GM10266 (cell line): ENCODE results near the gene AHRR.

Experiments
- DNase-seq: peaks from one replicate; pipeline ENCODE4 v3.0.0; 2012; ENCODE audit errors: extremely low spot score
- CTCF ChIP-seq: IDR thresholded peaks from 2 replicates; pipeline ENCODE4 v1.5.1; 2012; ENCODE audit warnings: mild to moderate bottlenecking, low read depth; ENCODE audit not compliant: control insufficient read depth, insufficient read depth; ENCODE audit errors: missing control alignments

Gene AHRR

GRCh38 chr5:465591-466403 lies 144.3 kb downstream of the AHRR start:
- TF ChIP-seq CTCF, result no peak
- DNase-seq, result no peak

- DNase-seq, result no peak
- no peak for TF ChIP-seq CTCF
These were observed 145.3 kb downstream of the AHRR start for GRCh38 chr5:466661-467310.

GRCh38 chr5:468401-468800 lies 146.9 kb downstream of the AHRR start:
- TF ChIP-seq CTCF, result no peak
- DNase-seq, result no peak

DNA sequence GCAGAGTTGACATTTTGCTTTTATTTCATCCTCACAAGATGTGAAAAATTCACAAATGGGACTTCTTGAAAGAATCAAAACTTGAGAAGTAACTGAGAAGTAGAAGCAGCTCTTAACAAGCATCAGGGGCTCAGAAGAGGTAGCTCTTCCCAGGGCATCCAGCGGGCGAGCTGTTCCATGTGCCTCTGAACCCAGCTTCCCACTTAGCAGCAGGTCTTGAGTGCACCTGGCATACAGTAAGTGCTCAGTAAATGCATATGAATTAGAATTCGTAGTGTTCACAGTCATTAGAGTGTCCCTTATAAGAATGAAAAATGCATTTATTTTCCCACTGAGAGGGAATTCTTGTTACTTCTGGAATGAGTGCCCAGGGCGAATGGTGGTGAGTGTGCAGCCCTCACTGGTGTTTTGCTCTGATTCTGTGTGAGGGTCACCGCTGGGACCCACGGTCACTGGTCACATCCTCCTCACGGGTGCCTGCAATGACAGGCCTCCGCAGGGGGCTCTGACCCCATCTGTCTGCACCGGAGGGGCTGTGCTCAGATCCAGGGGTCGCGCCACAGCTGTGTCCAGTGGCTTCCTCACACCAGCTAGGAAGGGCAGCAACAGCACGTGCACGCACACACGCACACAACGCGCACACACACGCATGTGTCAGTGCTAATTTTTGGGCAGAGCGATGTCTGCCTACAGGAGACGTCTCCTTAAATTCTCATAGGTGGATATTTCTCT lies 148.4 kb downstream of the AHRR start:
- TF ChIP-seq CTCF, result no peak
- no peak for DNase-seq

- DNase-seq, result no peak
- TF ChIP-seq CTCF, result no peak
These were observed 149.6 kb downstream of the AHRR start for GRCh38 chr5:470961-471749.

- no peak for TF ChIP-seq CTCF
- DNase-seq, result no peak
These were observed 150.2 kb downstream of the AHRR start for GRCh38 chr5:471750-472058.
